HEK293T (cell line): Measurements from ENCODE around the gene HMG20B.
A peak's percentile ranks its signal among the peaks of the same experiment; 100 is the strongest.
"Not testable (repeated sequence)": the region's sequence is repeated elsewhere in the genome, so short reads cannot be mapped to it uniquely, and the experiment has no call there.

Experiments used
- CTCF ChIA-PET: fragments of 350-600 bp; formaldehyde crosslinking; extraction: SDS; loops from one replicate; lab custom pipeline; 2021; ENCODE audit warnings: antibody characterized with exemption, inconsistent platforms; lab: Yijun Ruan, JAX
- POLR2A ChIA-PET: fragments of 350-600 bp; formaldehyde crosslinking; extraction: SDS; loops from one replicate; lab custom pipeline; 2020; ENCODE audit warnings: antibody characterized with exemption, inconsistent platforms; lab: Yijun Ruan, JAX
- DNase-seq: peaks from one replicate; pipeline ENCODE4 v3.0.0; 2012; ENCODE audit warnings: mixed read lengths; ENCODE audit errors: extremely low spot score
- ARNT ChIP-seq: fragments of 450-650 bp; IDR thresholded peaks from 2 replicates; pipeline ENCODE4 v1.6.1; 2017; ENCODE audit warnings: mild to moderate bottlenecking
- BHLHE40 ChIP-seq: fragments of 450-650 bp; IDR thresholded peaks from 2 replicates; pipeline ENCODE4 v1.6.1; 2016; ENCODE audit warnings: mild to moderate bottlenecking, moderate library complexity, borderline replicate concordance
- CTBP1 ChIP-seq: fragments of 450-650 bp; IDR thresholded peaks from 2 replicates; pipeline ENCODE4 v1.6.1; 2016; ENCODE audit warnings: borderline replicate concordance
- ELF4 ChIP-seq: fragments of 450-650 bp; IDR thresholded peaks from 2 replicates; pipeline ENCODE4 v1.6.1; 2017; ENCODE audit warnings: antibody characterized with exemption
- FOXA1 ChIP-seq: fragments of 450-650 bp; IDR thresholded peaks from 2 replicates; pipeline ENCODE4 v1.6.1; 2016; ENCODE audit warnings: mild to moderate bottlenecking
- FOXK2 ChIP-seq: fragments of 450-650 bp; IDR thresholded peaks from 2 replicates; pipeline ENCODE4 v1.6.1; 2016; ENCODE audit warnings: mild to moderate bottlenecking
- FOXM1 ChIP-seq: fragments of 450-650 bp; IDR thresholded peaks from 2 replicates; pipeline ENCODE4 v1.6.1; 2017; ENCODE audit warnings: mild to moderate bottlenecking, borderline replicate concordance
- HDGF ChIP-seq: fragments of 450-650 bp; IDR thresholded peaks from 2 replicates; pipeline ENCODE4 v1.6.1; 2017; ENCODE audit warnings: antibody characterized with exemption, borderline replicate concordance
- L3MBTL2 ChIP-seq: fragments of 450-650 bp; conservative IDR thresholded peaks from 2 replicates; pipeline ENCODE4 v1.6.1; 2016; ENCODE audit warnings: mild to moderate bottlenecking
- LEF1 ChIP-seq: fragments of 450-650 bp; IDR thresholded peaks from 2 replicates; pipeline ENCODE4 v1.6.1; 2017; ENCODE audit warnings: mild to moderate bottlenecking, borderline replicate concordance
- NFRKB ChIP-seq: fragments of 450-650 bp; IDR thresholded peaks from 2 replicates; pipeline ENCODE4 v1.6.1; 2016; ENCODE audit warnings: mild to moderate bottlenecking, moderate library complexity
- PKNOX1 ChIP-seq: fragments of 450-650 bp; IDR thresholded peaks from 2 replicates; pipeline ENCODE4 v1.6.1; 2016
- SP1 ChIP-seq: fragments of 450-650 bp; IDR thresholded peaks from 2 replicates; pipeline ENCODE4 v1.6.1; 2017
- SUZ12 ChIP-seq: fragments of 450-650 bp; IDR thresholded peaks from 2 replicates; pipeline ENCODE4 v1.6.1; 2016; ENCODE audit warnings: mild to moderate bottlenecking
- TARDBP ChIP-seq: fragments of 450-650 bp; IDR thresholded peaks from 2 replicates; pipeline ENCODE4 v1.6.1; 2016
- ZNF384 ChIP-seq: fragments of 450-650 bp; IDR thresholded peaks from 2 replicates; pipeline ENCODE4 v1.6.1; 2016

The HMG20B gene

GRCh38 chr19:3570042-3570441 is 2.7 kb upstream of the HMG20B start:
- POLR2A ChIA-PET, DNase-seq: not testable (repeated sequence)
- TF ChIP-seq PKNOX1, result peak; percentile 40
- CTCF ChIA-PET, result interaction anchor here (1.0 kb wide), 1 partner anchor 25 kb away, joined by 4 read pairs; no protein-coding TSS in a partner anchor

- no peak for DNase-seq
- POLR2A ChIA-PET, result no interaction called here
- CTCF ChIA-PET, result no interaction called here
- TF ChIP-seq BHLHE40 (no peak), HDGF (no peak)
These were observed 2.1 kb upstream of the HMG20B start for GRCh38 chr19:3570606-3571011.

GRCh38 chr19:3572132-3572854 is 451 bp upstream of the HMG20B start:
- DNase-seq, result peak; percentile 93
- ChIA-PET CTCF (no interaction called here), POLR2A (no interaction called here)
- 0 out of 2 replicates have a peak, but pooled peaks have one; percentile 21 for TF ChIP-seq HDGF
- TF ChIP-seq FOXM1, result no peak

- POLR2A ChIA-PET, result interaction anchor here (0.6 to 1.2 kb wide), 6 partner anchors 11 to 29 kb away, joined by 3 to 8 read pairs (median 4); partner anchors contain the start of genes GIPC3 and MFSD12
- CTCF ChIA-PET, result interaction anchor here (0.8 kb wide), 1 partner anchor 13 kb away, joined by 5 read pairs; no protein-coding TSS in a partner anchor
- DNase-seq, result no peak
- no peak for TF ChIP-seq PKNOX1
- no peak for TF ChIP-seq SUZ12
- TF ChIP-seq SP1, result no peak
- TF ChIP-seq ELF4, result no peak
- no peak for TF ChIP-seq FOXK2
- peak; percentile 58 for TF ChIP-seq L3MBTL2
- TF ChIP-seq ZNF384, result no peak
These were observed 566 bp downstream of the HMG20B start for GRCh38 chr19:3573162-3573857.

GRCh38 chr19:3573858-3574637 is 1.3 kb downstream of the HMG20B start:
- POLR2A ChIA-PET, result interaction anchor here (0.6 to 1.2 kb wide), 6 partner anchors 10 to 29 kb away, joined by 3 to 8 read pairs (median 4); partner anchors contain the start of genes GIPC3 and MFSD12
- TF ChIP-seq LEF1 (no peak), FOXK2 (no peak), SUZ12 (no peak), SP1 (peak; percentile 88), PKNOX1 (peak; percentile 97), HDGF (peak; percentile 94)
- CTCF ChIA-PET, result interaction anchor here (0.8 kb wide), 1 partner anchor 13 kb away, joined by 5 read pairs; no protein-coding TSS in a partner anchor
- DNase-seq, result peak; percentile 98

GRCh38 chr19:3575260-3575741 is 2.6 kb downstream of the HMG20B start:
- peak; percentile 41 for DNase-seq
- CTCF ChIA-PET, result interaction anchor here (0.6 to 2.0 kb wide), 7 partner anchors 9 to 75 kb away, joined by 3 to 10 read pairs (median 4); no protein-coding TSS in a partner anchor
- TF ChIP-seq TARDBP (no peak), HDGF (no peak), SUZ12 (no peak), FOXK2 (no peak), FOXM1 (no peak), BHLHE40 (no peak)
- POLR2A ChIA-PET, result no interaction called here

GRCh38 chr19:3575949-3576673 is 3.4 kb downstream of the HMG20B start:
- CTCF ChIA-PET, result interaction anchor here (0.6 to 2.0 kb wide), 6 partner anchors 8 to 34 kb away, joined by 3 to 10 read pairs (median 4); no protein-coding TSS in a partner anchor
- no peak for DNase-seq
- POLR2A ChIA-PET, result no interaction called here
- no peak for TF ChIP-seq TARDBP
- TF ChIP-seq FOXK2, result no peak
- no peak for TF ChIP-seq FOXA1
- TF ChIP-seq LEF1, result no peak
- TF ChIP-seq CTBP1, result no peak
- TF ChIP-seq HDGF, result no peak
- no peak for TF ChIP-seq FOXM1
- no peak for TF ChIP-seq ELF4
- no peak for TF ChIP-seq PKNOX1
- no peak for TF ChIP-seq SUZ12
- TF ChIP-seq ARNT, result no peak
- no peak for TF ChIP-seq BHLHE40
- no peak for TF ChIP-seq SP1
- no peak for TF ChIP-seq NFRKB
- no peak for TF ChIP-seq L3MBTL2
- TF ChIP-seq ZNF384, result no peak
